ENCODE measurements around the gene CTU2. TPM values are rescaled to one million over a fixed set of nuclear protein-coding genes. Genes with fewer than 3 reads are reported as not detected.
A peak's percentile ranks its signal among the peaks of the same experiment; 100 is the strongest.

CTU2 gene
- total RNA-seq, 1 donor from 2014 or later: 33.6 TPM

GRCh38 chr16:88727871-88728270, 21.6 kb downstream of the CTU2 start:
- DNase-seq (ENCODE audit: low read depth, low spot score): no peak

GRCh38 chr16:88730632-88731607, 24.6 kb downstream of the CTU2 start:
- no peak for DNase-seq (ENCODE audit: low read depth, low spot score)

- no peak for DNase-seq (ENCODE audit: low read depth, low spot score)
Observed at GRCh38 chr16:88731699-88732098, 25.4 kb downstream of the CTU2 start.

- no peak for DNase-seq (ENCODE audit: low read depth, low spot score)
Observed at GRCh38 chr16:88732172-88732960, 26.1 kb downstream of the CTU2 start.

- DNase-seq (ENCODE audit: low read depth, low spot score): no peak
Observed at GRCh38 chr16:88732961-88733294, 26.6 kb downstream of the CTU2 start.

- no peak for DNase-seq (ENCODE audit: low read depth, low spot score)
Observed at GRCh38 chr16:88733630-88734360, 27.5 kb downstream of the CTU2 start.

GRCh38 chr16:88734361-88734728, 28.0 kb downstream of the CTU2 start:
- DNase-seq (ENCODE audit: low read depth, low spot score): no peak

GRCh38 chr16:88735121-88735520, 28.8 kb downstream of the CTU2 start:
- no peak for DNase-seq (ENCODE audit: low read depth, low spot score)

- no peak for DNase-seq (ENCODE audit: low read depth, low spot score)
Observed at GRCh38 chr16:88735616-88736015, 29.3 kb downstream of the CTU2 start.

GRCh38 chr16:88736088-88736487, 29.8 kb downstream of the CTU2 start:
- DNase-seq (ENCODE audit: low read depth, low spot score): no peak

GRCh38 chr16:88736496-88736895, 30.2 kb downstream of the CTU2 start:
- no peak for DNase-seq (ENCODE audit: low read depth, low spot score)

- peak; percentile 22 for DNase-seq (ENCODE audit: low read depth, low spot score)
Observed at GRCh38 chr16:88737298-88738150, 31.2 kb downstream of the CTU2 start.

GRCh38 chr16:88738151-88739084, 32.1 kb downstream of the CTU2 start:
- no peak for DNase-seq (ENCODE audit: low read depth, low spot score)

GRCh38 chr16:88739139-88739976, 33.1 kb downstream of the CTU2 start:
- no peak for DNase-seq (ENCODE audit: low read depth, low spot score)

GRCh38 chr16:88739977-88740726, 33.8 kb downstream of the CTU2 start:
- no peak for DNase-seq (ENCODE audit: low read depth, low spot score)

- no peak for DNase-seq (ENCODE audit: low read depth, low spot score)
Observed at GRCh38 chr16:88740727-88741055, 34.4 kb downstream of the CTU2 start.

- DNase-seq (ENCODE audit: low read depth, low spot score): no peak
Observed at GRCh38 chr16:88741368-88741767, 35.1 kb downstream of the CTU2 start.

GRCh38 chr16:88742896-88743605, 36.7 kb downstream of the CTU2 start:
- no peak for DNase-seq (ENCODE audit: low read depth, low spot score)
